Stimulated activated naive CD8-positive, alpha-beta T cell treated with anti-CD3 and anti-CD28 coated beads, Interleukin-15, amount 100 ng/mL, for 72 hours (primary cell): Measurements from ENCODE around the gene CDCA7.
"Not testable (repeated sequence)": the region's sequence is repeated elsewhere in the genome, so short reads cannot be mapped to it uniquely, and the experiment has no call there.

Experiments used
- ATAC-seq: fragments of 150-1000 bp; cut with Tn5 transposase; 2 replicates; pipeline ENCODE4 v1.10.0; 2021; ENCODE audit warnings: mild to moderate bottlenecking, moderate library complexity
- DNase-seq, 2 donors: peaks; one replicate each; pipeline ENCODE4 v3.0.0; 2021 to 2022
- H3K27ac Mint-ChIP-seq, 2 donors: one replicate each; pipeline ENCODE4 v1.8.0; 2022; ENCODE audit warnings: mild to moderate bottlenecking in 2 of 2, mixed read lengths in 2 of 2, moderate library complexity in 2 of 2
- H3K27me3 Mint-ChIP-seq: one replicate; pipeline ENCODE4 v1.8.0; 2022; ENCODE audit warnings: mixed read lengths
- H3K4me1 Mint-ChIP-seq: one replicate; pipeline ENCODE4 v1.8.0; 2022; ENCODE audit warnings: mild to moderate bottlenecking, mixed read lengths
- H3K4me3 Mint-ChIP-seq, 2 donors: one replicate each; pipeline ENCODE4 v1.8.0; 2022; ENCODE audit warnings: mild to moderate bottlenecking in 2 of 2, mixed read lengths in 2 of 2, moderate library complexity in 1 of 2
- H3K9me3 Mint-ChIP-seq, 2 donors: one replicate each; pipeline ENCODE4 v1.8.0; 2022; ENCODE audit warnings: mixed read lengths in 2 of 2

The CDCA7 gene

GRCh38 chr2:173354582-173355131, at the start of gene CDCA7:
Gene CDCA7, plus strand, starts transcription at chr2:173354872. Its CDS starts 92 bp downstream, at chr2:173354964.
- peak within 1 kb of the TSS; percentile 87 to 95 for H3K4me3 Mint-ChIP-seq
- no peaks in the 10 kb centered on the region for H3K9me3 Mint-ChIP-seq
- DNase-seq: peak; percentile 81 to 83
- peaks cover 30% of the 10 kb centered on the region for H3K4me1 Mint-ChIP-seq
- peak within 1 kb of the TSS; percentile 99 to 100 for H3K27ac Mint-ChIP-seq
- peak; percentile 83 for ATAC-seq
- peaks cover 40% of the 10 kb centered on the region for H3K27me3 Mint-ChIP-seq

- DNase-seq (no peak), ATAC-seq (no peak)
- H3K4me3 Mint-ChIP-seq: no peak overlapping the region
- H3K9me3 Mint-ChIP-seq: peaks cover 0 to 12% of the 10 kb centered on the region in 2 donors
- H3K27ac Mint-ChIP-seq: no peak overlapping the region
- no peaks in the 10 kb centered on the region for H3K4me1 Mint-ChIP-seq
- H3K27me3 Mint-ChIP-seq: no peaks in the 10 kb centered on the region
Observed at GRCh38 chr2:173305303-173305702, 49.4 kb upstream of the CDCA7 start.

GRCh38 chr2:173307293-173307692, 47.4 kb upstream of the CDCA7 start:
- Mint-ChIP-seq H3K27me3 (no peaks in the 10 kb centered on the region), H3K4me3 (no peak overlapping the region), H3K4me1 (no peaks in the 10 kb centered on the region), H3K9me3 (no peaks in the 10 kb centered on the region), H3K27ac (no peak overlapping the region)
- DNase-seq: no peak
- ATAC-seq: no peak

GRCh38 chr2:173309370-173309769, 45.3 kb upstream of the CDCA7 start:
- H3K27ac Mint-ChIP-seq: not testable (repeated sequence)

GRCh38 chr2:173311844-173312606, 42.6 kb upstream of the CDCA7 start:
- Mint-ChIP-seq H3K27me3 (no peaks in the 10 kb centered on the region), H3K4me3 (no peak overlapping the region), H3K9me3 (no peaks in the 10 kb centered on the region), H3K4me1 (no peaks in the 10 kb centered on the region), H3K27ac (no peak overlapping the region)
- ATAC-seq (no peak), DNase-seq (no peak)

More at GRCh38 chr2:173309370-173309769, 45.3 kb upstream of the CDCA7 start:
- DNase-seq, H3K4me3 Mint-ChIP-seq, H3K9me3 Mint-ChIP-seq, H3K4me1 Mint-ChIP-seq, ATAC-seq, H3K27me3 Mint-ChIP-seq: not testable (repeated sequence)

- DNase-seq (no peak), ATAC-seq (no peak)
- Mint-ChIP-seq H3K4me3 (no peak overlapping the region), H3K4me1 (no peaks in the 10 kb centered on the region), H3K9me3 (peaks cover 10 to 24% of the 10 kb centered on the region in 2 donors), H3K27me3 (peaks cover 11% of the 10 kb centered on the region), H3K27ac (peak overlapping the region in 1 of 2 donors; percentile 61)
Observed at GRCh38 chr2:173323371-173323770, 31.3 kb upstream of the CDCA7 start.

GRCh38 chr2:173326806-173327205, 27.9 kb upstream of the CDCA7 start:
- no peak overlapping the region for H3K27ac Mint-ChIP-seq
- ATAC-seq (no peak), DNase-seq (no peak)
- no peak overlapping the region for H3K4me3 Mint-ChIP-seq
- no peaks in the 10 kb centered on the region for H3K4me1 Mint-ChIP-seq
- peaks cover 19% of the 10 kb centered on the region for H3K27me3 Mint-ChIP-seq
- peaks cover 20 to 28% of the 10 kb centered on the region in 2 donors for H3K9me3 Mint-ChIP-seq

GRCh38 chr2:173327421-173327820, 27.3 kb upstream of the CDCA7 start:
- ATAC-seq (no peak), DNase-seq (no peak)
- Mint-ChIP-seq H3K4me1 (no peaks in the 10 kb centered on the region), H3K9me3 (peaks cover 20 to 31% of the 10 kb centered on the region in 2 donors), H3K27me3 (peaks cover 19% of the 10 kb centered on the region), H3K27ac (no peak overlapping the region), H3K4me3 (no peak overlapping the region)

GRCh38 chr2:173333003-173333402, 21.7 kb upstream of the CDCA7 start:
- peaks cover 30% of the 10 kb centered on the region for H3K27me3 Mint-ChIP-seq
- not testable (repeated sequence) for H3K27ac Mint-ChIP-seq, DNase-seq, H3K4me3 Mint-ChIP-seq, H3K4me1 Mint-ChIP-seq, ATAC-seq
- H3K9me3 Mint-ChIP-seq: peaks cover 24 to 34% of the 10 kb centered on the region in 2 donors

GRCh38 chr2:173339807-173340206, 14.9 kb upstream of the CDCA7 start:
- DNase-seq (no peak), ATAC-seq (no peak)
- Mint-ChIP-seq H3K4me1 (no peaks in the 10 kb centered on the region), H3K4me3 (no peak overlapping the region), H3K9me3 (peaks cover 1 to 2% of the 10 kb centered on the region in 2 donors), H3K27ac (no peak overlapping the region), H3K27me3 (peaks cover 31% of the 10 kb centered on the region)

GRCh38 chr2:173343921-173344320, 10.8 kb upstream of the CDCA7 start:
- Mint-ChIP-seq H3K4me1 (no peaks in the 10 kb centered on the region), H3K4me3 (no peak overlapping the region), H3K27ac (no peak overlapping the region), H3K9me3 (peaks cover 5 to 17% of the 10 kb centered on the region in 2 donors), H3K27me3 (no peaks in the 10 kb centered on the region)
- ATAC-seq (no peak), DNase-seq (no peak)

- H3K4me1 Mint-ChIP-seq: peaks cover 5% of the 10 kb centered on the region
- H3K4me3 Mint-ChIP-seq: no peak overlapping the region
- H3K27me3 Mint-ChIP-seq: peaks cover 11% of the 10 kb centered on the region
- no peak overlapping the region for H3K27ac Mint-ChIP-seq
- ATAC-seq (no peak), DNase-seq (no peak)
- H3K9me3 Mint-ChIP-seq: peaks cover 5 to 17% of the 10 kb centered on the region in 2 donors
Observed at GRCh38 chr2:173346035-173346434, 8.6 kb upstream of the CDCA7 start.

- no peak overlapping the region for H3K27ac Mint-ChIP-seq
- H3K4me1 Mint-ChIP-seq: peaks cover 5% of the 10 kb centered on the region
- peaks cover 26% of the 10 kb centered on the region for H3K27me3 Mint-ChIP-seq
- no peak for DNase-seq
- ATAC-seq: no peak
- no peak overlapping the region for H3K4me3 Mint-ChIP-seq
- peaks cover 5 to 17% of the 10 kb centered on the region in 2 donors for H3K9me3 Mint-ChIP-seq
Observed at GRCh38 chr2:173347305-173348168, 7.1 kb upstream of the CDCA7 start.

- no peak overlapping the region for H3K4me3 Mint-ChIP-seq
- peaks cover 40% of the 10 kb centered on the region for H3K27me3 Mint-ChIP-seq
- ATAC-seq: no peak
- no peak overlapping the region for H3K27ac Mint-ChIP-seq
- H3K4me1 Mint-ChIP-seq: peaks cover 19% of the 10 kb centered on the region
- DNase-seq: no peak
- peaks cover 5 to 17% of the 10 kb centered on the region in 2 donors for H3K9me3 Mint-ChIP-seq
Observed at GRCh38 chr2:173349287-173349686, 5.4 kb upstream of the CDCA7 start.

GRCh38 chr2:173350383-173350782, 4.3 kb upstream of the CDCA7 start:
- no peak for ATAC-seq
- Mint-ChIP-seq H3K4me3 (no peak overlapping the region), H3K4me1 (peaks cover 21% of the 10 kb centered on the region), H3K27me3 (peaks cover 40% of the 10 kb centered on the region), H3K9me3 (peaks cover 5 to 17% of the 10 kb centered on the region in 2 donors), H3K27ac (no peak overlapping the region)
- no peak for DNase-seq
